DOHH2 (cell line): ENCODE results near the gene DOK6.

Experiments
- EZH2phosphoT487 ChIP-seq: fragments of 200-600 bp; sonication (generic); IDR thresholded peaks from 2 replicates; pipeline ENCODE4 v1.6.1; 2017; ENCODE audit warnings: borderline replicate concordance, mild to moderate bottlenecking, antibody characterized with exemption, low read length, moderate library complexity, mixed read lengths
- TF ChIP-seq, protein P1 (sequence below): fragments of 200-600 bp; sonication (generic); IDR thresholded peaks from one replicate; pipeline ENCODE4 v1.5.1; 2014; ENCODE audit warnings: antibody characterized with exemption, mild to moderate bottlenecking, low read depth, low read length; ENCODE audit not compliant: poor library complexity, severe bottlenecking

DNA sequence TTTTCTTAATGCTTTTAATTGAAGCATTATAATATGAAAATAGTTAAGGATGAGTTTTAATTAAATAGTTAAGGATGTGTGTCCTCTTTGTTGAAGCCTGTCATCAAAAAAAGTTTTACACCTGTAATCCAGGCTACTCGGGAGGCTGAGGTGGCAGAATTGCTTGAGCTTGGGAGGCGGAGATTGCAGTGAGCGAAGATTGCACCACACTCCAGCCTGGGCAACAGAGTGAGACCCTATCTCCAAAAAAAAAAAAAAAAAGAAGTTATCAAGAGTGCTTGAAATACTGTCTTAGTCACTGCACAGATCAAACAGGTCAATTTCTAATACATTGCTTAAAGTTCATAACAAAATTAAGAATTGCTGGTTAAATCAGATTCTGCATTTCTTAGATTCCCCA is 353.4 kb downstream of the DOK6 start:
- TF ChIP-seq, protein P1, sequence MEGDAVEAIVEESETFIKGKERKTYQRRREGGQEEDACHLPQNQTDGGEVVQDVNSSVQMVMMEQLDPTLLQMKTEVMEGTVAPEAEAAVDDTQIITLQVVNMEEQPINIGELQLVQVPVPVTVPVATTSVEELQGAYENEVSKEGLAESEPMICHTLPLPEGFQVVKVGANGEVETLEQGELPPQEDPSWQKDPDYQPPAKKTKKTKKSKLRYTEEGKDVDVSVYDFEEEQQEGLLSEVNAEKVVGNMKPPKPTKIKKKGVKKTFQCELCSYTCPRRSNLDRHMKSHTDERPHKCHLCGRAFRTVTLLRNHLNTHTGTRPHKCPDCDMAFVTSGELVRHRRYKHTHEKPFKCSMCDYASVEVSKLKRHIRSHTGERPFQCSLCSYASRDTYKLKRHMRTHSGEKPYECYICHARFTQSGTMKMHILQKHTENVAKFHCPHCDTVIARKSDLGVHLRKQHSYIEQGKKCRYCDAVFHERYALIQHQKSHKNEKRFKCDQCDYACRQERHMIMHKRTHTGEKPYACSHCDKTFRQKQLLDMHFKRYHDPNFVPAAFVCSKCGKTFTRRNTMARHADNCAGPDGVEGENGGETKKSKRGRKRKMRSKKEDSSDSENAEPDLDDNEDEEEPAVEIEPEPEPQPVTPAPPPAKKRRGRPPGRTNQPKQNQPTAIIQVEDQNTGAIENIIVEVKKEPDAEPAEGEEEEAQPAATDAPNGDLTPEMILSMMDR, result no peak
- TF ChIP-seq EZH2phosphoT487, result no peak
